Common myeloid progenitor, CD34-positive (primary cell): ENCODE measurements around the gene BLOC1S2.
"Not testable (repeated sequence)": the region's sequence is repeated elsewhere in the genome, so short reads cannot be mapped to it uniquely, and the experiment has no call there.

Source experiments
- CTCF ChIA-PET: fragments of 350-600 bp; sonication (Branson Sonifier 250); formaldehyde crosslinking; loops from one replicate; lab custom pipeline; 2021; ENCODE audit warnings: antibody characterized with exemption; lab: Charles Lee
- POLR2A ChIA-PET: fragments of 350-600 bp; sonication (Branson Sonifier 250); formaldehyde crosslinking; loops from one replicate; lab custom pipeline; 2021; ENCODE audit warnings: antibody characterized with exemption; lab: Charles Lee
- DNase-seq, 3 donors: peaks; one replicate each; pipeline versions ENCODE4 v3.0.0 to v3.0.0-alpha.2; 2013
- H3K27ac ChIP-seq, 2 experiments: 1 replicate in 1 of 2; 2 replicates in 1 of 2; pipeline ENCODE4 v1.7.0; 2013; ENCODE audit warnings: inconsistent platforms in 2 of 2, low read length in 2 of 2, mild to moderate bottlenecking in 2 of 2, low read depth in 1 of 2, moderate library complexity in 1 of 2; ENCODE audit not compliant: severe bottlenecking in 2 of 2, insufficient read depth in 1 of 2, poor library complexity in 1 of 2
- H3K27me3 ChIP-seq, 5 experiments: replicated peaks in 2 of 5; 1 replicate in 3 of 5; 2 replicates in 2 of 5; pipeline versions ENCODE4 v1.6.1 to v1.7.0; 2013; ENCODE audit warnings: low read length in 4 of 5, mild to moderate bottlenecking in 2 of 5, moderate library complexity in 2 of 5, inconsistent platforms in 1 of 5; ENCODE audit not compliant: insufficient read depth in 5 of 5, control insufficient read depth in 4 of 5
- H3K36me3 ChIP-seq, 4 experiments: 1 replicate in 2 of 4; 2 replicates in 2 of 4; pipeline versions ENCODE4 v1.6.1 to v1.7.0; 2013; ENCODE audit warnings: low read length in 3 of 4, control low read depth in 1 of 4, mild to moderate bottlenecking in 1 of 4; ENCODE audit not compliant: control insufficient read depth in 4 of 4, insufficient read depth in 4 of 4
- H3K4me1 ChIP-seq, 4 experiments: 1 replicate in 3 of 4; 2 replicates in 1 of 4; pipeline versions ENCODE4 v1.6.1 to v1.7.1; 2013; ENCODE audit warnings: low read length in 3 of 4, mild to moderate bottlenecking in 3 of 4, control low read depth in 1 of 4, inconsistent platforms in 1 of 4, moderate library complexity in 1 of 4; ENCODE audit not compliant: control insufficient read depth in 4 of 4, insufficient read depth in 4 of 4; ENCODE audit errors: control extremely low read depth in 1 of 4
- H3K4me3 ChIP-seq, 7 experiments: 1 replicate in 4 of 7; 2 replicates in 3 of 7; pipeline versions ENCODE4 v1.5.1 to v1.7.0; 2013; ENCODE audit warnings: mild to moderate bottlenecking in 7 of 7, low read length in 6 of 7, moderate library complexity in 6 of 7, inconsistent platforms in 2 of 7, low read depth in 2 of 7, control low read depth in 1 of 7; ENCODE audit not compliant: insufficient read depth in 4 of 7, control insufficient read depth in 1 of 7; ENCODE audit errors: extremely low read depth in 1 of 7
- H3K9me3 ChIP-seq, 5 experiments: 1 replicate in 4 of 5; 2 replicates in 1 of 5; pipeline versions ENCODE4 v1.6.1 to v1.7.1; 2013; ENCODE audit warnings: low read length in 4 of 5, mild to moderate bottlenecking in 2 of 5, inconsistent platforms in 1 of 5, low read depth in 1 of 5, moderate library complexity in 1 of 5; ENCODE audit not compliant: control insufficient read depth in 4 of 5, insufficient read depth in 2 of 5; ENCODE audit errors: control extremely low read depth in 1 of 5
- WGBS: methylation state at CpG from one replicate; pipeline ENCODE4 v1.1.5; 2013; ENCODE audit not compliant: insufficient coverage; 5-methylcytosine and 5-hydroxymethylcytosine counted together

The BLOC1S2 gene

GRCh38 chr10:100292300-100292699 is 5.8 kb upstream of the BLOC1S2 start:
- CTCF ChIA-PET: interaction anchor here (0.7 to 1.1 kb wide), 3 partner anchors 11 to 1559 kb away, joined by 3 to 4 read pairs (median 4); no protein-coding TSS in a partner anchor
- 100% methylated on average over 4 of the region's 4 CpGs for WGBS
- peaks cover 0 to 17% (median 8%) of the 10 kb centered on the region in 5 experiments for H3K27me3 ChIP-seq

GRCh38 chr10:100291356-100291755 is 4.9 kb upstream of the BLOC1S2 start:
- POLR2A ChIA-PET: no interaction called here
- no peak overlapping the region for H3K27ac ChIP-seq
- DNase-seq: no peak
- 93% methylated on average over 3 of the region's 3 CpGs for WGBS
- no peaks in the 10 kb centered on the region for H3K36me3 ChIP-seq
- H3K27me3 ChIP-seq: peaks cover 0 to 10% (median 4%) of the 10 kb centered on the region in 5 experiments
- no peak overlapping the region for H3K4me3 ChIP-seq
- CTCF ChIA-PET: interaction anchor here (0.9 to 1.1 kb wide), 3 partner anchors 12 to 47 kb away, joined by 3 to 4 read pairs (median 4); no protein-coding TSS in a partner anchor
- no peaks in the 10 kb centered on the region for H3K9me3 ChIP-seq
- peaks cover 0 to 13% (median 6%) of the 10 kb centered on the region in 4 experiments for H3K4me1 ChIP-seq

More at GRCh38 chr10:100292300-100292699, 5.8 kb upstream of the BLOC1S2 start:
- H3K27ac ChIP-seq, DNase-seq, POLR2A ChIA-PET, H3K9me3 ChIP-seq, H3K4me1 ChIP-seq, H3K36me3 ChIP-seq, H3K4me3 ChIP-seq: not testable (repeated sequence)

GRCh38 chr10:100289641-100290040 is 3.2 kb upstream of the BLOC1S2 start:
- Histone ChIP-seq H3K4me3 (no peak overlapping the region), H3K9me3 (no peaks in the 10 kb centered on the region), H3K27ac (no peak overlapping the region), H3K27me3 (peaks cover 0 to 4% (median 0%) of the 10 kb centered on the region in 5 experiments), H3K36me3 (no peaks in the 10 kb centered on the region), H3K4me1 (peaks cover 4 to 24% (median 16%) of the 10 kb centered on the region in 4 experiments)
- POLR2A ChIA-PET: no interaction called here
- 93% methylated on average over 1 of the region's 2 CpGs for WGBS
- CTCF ChIA-PET: interaction anchor here (0.9 to 1.1 kb wide), 2 partner anchors 8 to 15 kb away, joined by 3 read pairs; no protein-coding TSS in a partner anchor
- no peak for DNase-seq

GRCh38 chr10:100288196-100288595 is 1.7 kb upstream of the BLOC1S2 start:
- CTCF ChIA-PET: interaction anchor here (0.7 to 1.6 kb wide), 3 partner anchors 9 to 23 kb away, joined by 3 to 4 read pairs (median 3); no protein-coding TSS in a partner anchor
- POLR2A ChIA-PET: no interaction called here

GRCh38 chr10:100287756-100288155 is 1.3 kb upstream of the BLOC1S2 start:
- Histone ChIP-seq H3K36me3 (peaks cover 0 to 10% (median 0%) of the 10 kb centered on the region in 4 experiments), H3K27ac (no peak overlapping the region), H3K4me1 (peaks cover 4 to 24% (median 16%) of the 10 kb centered on the region in 4 experiments), H3K4me3 (no peak overlapping the region), H3K27me3 (no peaks in the 10 kb centered on the region), H3K9me3 (no peaks in the 10 kb centered on the region)
- 100% methylated on average over 2 of the region's 6 CpGs for WGBS
- DNase-seq: no peak
- ChIA-PET CTCF (interaction anchor here (0.7 to 1.6 kb wide), 3 partner anchors 18 to 29 kb away, joined by 3 read pairs; no protein-coding TSS in a partner anchor), POLR2A (interaction anchor here (1.1 kb wide), 1 partner anchor 21 kb away, joined by 3 read pairs; no protein-coding TSS in a partner anchor)

More at GRCh38 chr10:100288196-100288595, 1.7 kb upstream of the BLOC1S2 start:
- H3K9me3 ChIP-seq: no peaks in the 10 kb centered on the region
- no peak for DNase-seq
- peaks cover 0 to 6% (median 0%) of the 10 kb centered on the region in 4 experiments for H3K36me3 ChIP-seq
- H3K27ac ChIP-seq: no peak overlapping the region
- peaks cover 4 to 24% (median 16%) of the 10 kb centered on the region in 4 experiments for H3K4me1 ChIP-seq
- H3K27me3 ChIP-seq: peaks cover 0 to 3% (median 0%) of the 10 kb centered on the region in 5 experiments
- 90% methylated on average over 2 of the region's 5 CpGs for WGBS
- no peak overlapping the region for H3K4me3 ChIP-seq

GRCh38 chr10:100285326-100285725 is 1.2 kb downstream of the BLOC1S2 start:
- Histone ChIP-seq H3K4me3 (peak overlapping the region in 5 of 7 experiments; percentile 86 to 100 (median 97)), H3K27ac (peak overlapping the region; percentile 64 to 91), H3K4me1 (peaks cover 4 to 18% (median 16%) of the 10 kb centered on the region in 4 experiments), H3K36me3 (peaks cover 5 to 25% (median 9%) of the 10 kb centered on the region in 4 experiments)
- DNase-seq, H3K9me3 ChIP-seq, H3K27me3 ChIP-seq, POLR2A ChIA-PET, CTCF ChIA-PET: not testable (repeated sequence)
- 97% methylated on average over 11 of the region's 12 CpGs for WGBS

GRCh38 chr10:100282907-100283306 is 3.6 kb downstream of the BLOC1S2 start:
- ChIA-PET CTCF (interaction anchor here (1.1 to 3.0 kb wide), 2 partner anchors 9 to 19 kb away, joined by 4 to 10 read pairs; no protein-coding TSS in a partner anchor), POLR2A (no interaction called here)
- 94% methylated on average over 2 of the region's 3 CpGs for WGBS

More at GRCh38 chr10:100282907-100283306, 3.6 kb downstream of the BLOC1S2 start:
- Histone ChIP-seq H3K4me3 (no peak overlapping the region), H3K27ac (no peak overlapping the region), H3K36me3 (peaks cover 12 to 43% (median 22%) of the 10 kb centered on the region in 4 experiments), H3K4me1 (peaks cover 4 to 18% (median 16%) of the 10 kb centered on the region in 4 experiments), H3K9me3 (no peaks in the 10 kb centered on the region), H3K27me3 (no peaks in the 10 kb centered on the region)
- peak in 1 of 3 donors; percentile 10 for DNase-seq
